ENCODE results near the gene KPNA4. TPM values are rescaled to one million over a fixed set of nuclear protein-coding genes. Genes with fewer than 3 reads are reported as not detected.

The KPNA4 gene
- polyA plus RNA-seq, 3 donors: 83.8 to 89.5 (median 86.3) TPM

DNA sequence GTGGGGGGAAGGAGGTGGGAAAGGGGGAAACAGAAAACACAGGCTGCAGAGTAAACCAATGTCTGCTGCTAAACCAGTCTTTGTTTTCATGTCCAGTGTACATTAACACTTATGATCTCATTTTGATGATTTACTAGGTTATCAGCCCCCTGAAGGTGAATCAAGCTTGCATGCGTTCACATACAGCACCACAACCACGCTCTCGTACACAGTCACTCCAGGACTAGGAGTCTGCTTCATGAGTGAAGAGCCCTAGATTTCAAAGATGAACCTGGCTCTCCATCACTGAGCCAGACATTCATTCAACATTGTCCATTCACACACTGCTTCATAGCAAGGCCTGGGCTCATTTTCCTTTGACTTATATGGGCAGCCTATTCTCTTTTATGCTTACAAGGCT is 64.0 kb downstream of the KPNA4 start:
- DNase-seq (ENCODE audit: low read depth in 3 of 3, low spot score in 2 of 3): no peak

DNA sequence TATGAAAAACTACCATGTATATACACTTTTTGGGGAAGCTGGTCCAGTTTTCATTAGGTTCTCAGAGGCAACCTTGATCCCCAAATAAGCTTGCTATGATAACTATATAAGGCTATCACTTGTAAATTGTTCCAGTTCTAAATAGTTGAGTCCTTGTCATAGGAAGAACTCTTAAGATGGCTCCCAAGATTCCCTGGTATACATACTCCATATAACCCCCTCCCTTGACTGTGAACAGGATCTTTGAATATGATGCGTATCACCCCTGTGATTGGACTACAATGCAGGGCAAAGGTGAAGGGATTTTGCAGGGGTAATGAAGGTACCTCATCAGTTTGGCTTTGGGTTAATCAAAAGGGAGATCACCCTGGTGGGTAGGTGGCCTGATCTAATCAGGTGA is 67.2 kb downstream of the KPNA4 start:
- no peak for DNase-seq (ENCODE audit: low read depth in 3 of 3, low spot score in 2 of 3)

DNA sequence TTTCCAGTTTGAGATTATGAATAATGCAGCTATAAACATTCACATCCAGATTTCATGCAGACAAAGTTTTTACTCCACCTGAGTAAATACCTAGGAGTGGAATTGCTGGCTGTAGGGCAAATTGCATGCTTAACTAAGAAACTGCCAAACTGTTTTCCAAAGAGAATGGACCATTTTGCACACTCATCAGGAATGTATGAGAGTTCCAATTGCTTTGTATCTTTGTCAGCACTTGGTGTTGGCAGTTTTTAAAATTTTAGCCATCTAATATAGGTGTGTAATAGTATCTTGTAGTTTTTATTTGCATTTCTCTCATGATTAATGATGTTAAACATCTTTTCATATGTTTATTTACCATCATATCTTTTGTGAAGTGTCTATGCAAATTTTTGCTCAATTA is 75.2 kb downstream of the KPNA4 start:
- no peak for DNase-seq (ENCODE audit: low read depth in 3 of 3, low spot score in 2 of 3)

DNA sequence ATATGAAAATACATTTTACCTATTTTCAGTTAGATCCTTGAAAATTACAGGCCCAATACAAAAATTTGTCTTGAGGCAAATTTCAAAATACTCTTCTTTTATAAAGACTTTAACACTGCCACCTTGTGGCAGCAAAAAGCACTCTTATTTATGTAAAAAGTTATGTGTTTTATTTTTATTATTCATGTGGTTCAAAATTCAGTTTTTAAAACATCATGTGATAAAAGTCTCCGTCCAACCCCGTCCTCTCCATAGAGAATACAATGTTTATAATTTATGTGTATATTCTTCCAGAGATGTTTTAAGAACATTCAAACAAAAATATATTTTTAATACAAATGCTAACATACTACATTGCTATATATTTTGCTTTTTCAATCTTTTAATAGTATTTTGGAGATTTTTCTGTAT is 78.9 kb downstream of the KPNA4 start:
- DNase-seq (ENCODE audit: low read depth in 3 of 3, low spot score in 2 of 3): no peak

DNA sequence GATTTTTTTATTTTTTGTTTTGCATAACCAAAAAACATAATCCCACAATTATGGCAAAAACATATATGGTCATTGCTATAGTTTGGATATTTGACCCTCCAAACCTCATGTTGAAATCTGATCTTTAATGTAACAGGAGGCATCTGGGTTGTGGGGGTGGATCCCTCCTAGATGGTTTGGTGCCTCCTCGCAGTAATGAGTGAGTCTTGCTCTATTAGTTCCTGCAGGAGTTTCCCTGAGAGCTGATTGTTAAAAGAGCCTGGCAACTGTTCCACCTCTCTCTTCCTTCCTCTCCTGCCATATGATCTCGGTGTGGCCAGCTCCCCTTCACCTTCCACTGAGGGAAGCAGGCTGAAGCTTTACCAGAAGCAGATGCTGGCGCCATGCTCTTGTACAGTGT is 82.6 kb downstream of the KPNA4 start:
- DNase-seq (ENCODE audit: low read depth in 3 of 3, low spot score in 2 of 3): no peak

DNA sequence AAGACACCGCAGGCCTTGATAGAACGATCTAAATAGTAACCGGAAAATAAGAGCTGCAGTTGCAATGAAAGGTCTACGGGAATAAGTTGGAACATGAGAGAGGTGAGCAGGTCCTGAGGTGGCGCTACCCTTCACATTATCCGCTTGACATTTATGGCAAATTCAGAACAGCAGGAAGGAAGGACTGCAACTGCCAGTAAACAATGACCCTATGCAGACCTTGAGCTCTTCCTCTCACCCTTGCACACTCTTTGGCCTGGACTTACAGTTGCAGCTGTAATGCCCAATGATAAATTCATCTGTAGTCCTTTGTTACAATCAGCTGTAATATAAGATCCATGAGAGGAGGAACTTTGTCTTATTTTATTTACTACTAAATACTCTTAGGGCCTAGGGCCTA is 83.5 kb downstream of the KPNA4 start:
- DNase-seq (ENCODE audit: low read depth in 3 of 3, low spot score in 2 of 3): no peak

DNA sequence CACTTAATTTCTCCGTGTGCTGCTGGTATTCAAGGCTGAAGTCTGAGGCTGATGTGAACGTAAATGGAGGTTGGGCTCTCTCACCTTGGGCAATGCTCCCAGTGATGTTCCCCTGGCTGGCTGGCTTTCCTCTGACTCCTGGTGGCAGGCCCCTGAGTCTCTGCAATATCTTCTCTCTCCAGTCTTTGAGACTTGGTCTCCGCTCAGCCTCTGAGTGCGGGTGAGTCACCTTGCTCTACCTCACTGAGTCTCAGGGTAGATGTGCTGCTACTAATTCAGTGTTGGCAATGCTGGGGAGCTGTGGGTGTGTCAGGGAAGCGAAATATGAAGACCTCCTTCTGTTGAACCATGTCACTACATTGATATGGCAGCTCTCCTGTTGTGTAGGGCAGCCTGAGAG is 84.4 kb downstream of the KPNA4 start:
- no peak for DNase-seq (ENCODE audit: low read depth in 3 of 3, low spot score in 2 of 3)

DNA sequence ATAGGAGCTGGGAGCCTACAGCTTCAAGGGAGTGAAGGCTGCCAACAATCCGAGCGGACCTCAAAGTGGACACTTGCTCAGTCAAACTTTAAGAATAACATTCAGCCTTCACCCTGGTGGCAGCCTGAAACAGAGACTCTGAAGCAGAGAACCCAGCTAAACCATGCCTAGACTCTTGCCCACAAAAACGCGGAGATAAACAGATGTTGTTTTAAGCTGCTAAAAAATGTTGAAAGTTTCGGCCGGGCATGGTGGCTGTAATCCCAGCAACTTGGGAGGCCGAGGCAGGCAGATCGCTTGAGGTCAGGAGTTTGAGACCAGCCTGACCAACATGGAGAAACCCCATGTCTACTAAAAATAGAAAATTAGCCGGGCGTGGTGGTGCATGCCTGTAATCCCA is 86.0 kb downstream of the KPNA4 start:
- no peak for DNase-seq (ENCODE audit: low read depth in 3 of 3, low spot score in 2 of 3)

DNA sequence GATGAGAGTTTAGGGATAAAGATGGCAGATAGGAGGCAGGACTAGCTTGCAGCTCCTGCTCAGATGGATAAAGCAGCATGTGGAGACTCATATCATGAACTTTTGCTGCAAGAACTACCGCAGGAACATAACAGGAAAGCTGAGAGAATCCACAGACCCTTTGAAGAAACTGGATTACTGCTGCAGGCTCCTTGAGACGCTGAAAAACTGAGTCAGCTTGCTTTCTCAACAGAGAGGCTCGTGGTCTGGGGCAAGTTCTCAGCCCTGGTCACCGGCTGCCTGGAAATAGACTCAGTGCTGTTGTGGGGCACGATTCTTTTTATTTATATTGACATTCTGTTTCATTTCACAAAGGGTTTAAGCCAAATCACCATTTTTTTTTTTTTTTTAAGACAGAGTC is 87.0 kb downstream of the KPNA4 start:
- no peak for DNase-seq (ENCODE audit: low read depth in 3 of 3, low spot score in 2 of 3)

DNA sequence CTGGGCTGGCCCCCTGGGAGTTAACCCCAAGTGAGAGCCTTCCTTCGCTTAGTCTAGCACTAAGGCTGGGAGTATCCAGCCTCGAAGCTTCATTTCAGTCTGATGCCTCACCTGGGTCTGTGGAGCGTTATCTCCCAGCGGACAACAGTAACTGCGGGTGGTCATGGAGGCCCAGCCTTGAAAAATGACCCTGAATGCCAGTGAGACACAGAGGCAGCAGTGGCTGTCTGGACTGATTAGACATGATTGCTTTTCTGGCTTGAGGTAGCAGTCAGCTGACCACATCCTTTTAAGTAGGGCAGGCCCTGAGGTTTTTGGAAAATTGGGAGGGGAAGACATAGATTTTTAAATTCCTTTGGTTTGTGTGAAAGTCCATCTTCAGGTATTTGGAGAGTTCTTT is 87.6 kb downstream of the KPNA4 start:
- DNase-seq (ENCODE audit: low read depth in 3 of 3, low spot score in 2 of 3): no peak

DNA sequence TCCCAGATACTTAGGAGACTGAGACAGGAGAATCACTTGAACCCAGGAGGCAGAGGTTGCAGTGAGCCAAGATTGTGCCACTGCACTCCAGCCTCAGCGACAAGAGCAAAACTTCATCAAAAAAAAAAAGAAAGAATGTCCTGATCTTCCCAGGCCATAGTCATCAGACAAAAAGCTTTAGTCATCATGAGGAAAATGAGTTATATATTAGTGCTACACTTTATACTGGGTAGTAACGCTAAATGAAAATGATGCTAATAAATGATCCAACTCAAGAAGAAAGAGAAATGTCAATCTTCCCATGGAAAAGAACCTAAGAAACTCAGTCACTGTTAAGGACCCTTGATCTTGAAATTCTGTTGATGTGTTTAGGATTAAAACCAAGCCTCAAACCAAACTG is 89.5 kb downstream of the KPNA4 start:
- no peak for DNase-seq (ENCODE audit: low read depth in 3 of 3, low spot score in 2 of 3)

DNA sequence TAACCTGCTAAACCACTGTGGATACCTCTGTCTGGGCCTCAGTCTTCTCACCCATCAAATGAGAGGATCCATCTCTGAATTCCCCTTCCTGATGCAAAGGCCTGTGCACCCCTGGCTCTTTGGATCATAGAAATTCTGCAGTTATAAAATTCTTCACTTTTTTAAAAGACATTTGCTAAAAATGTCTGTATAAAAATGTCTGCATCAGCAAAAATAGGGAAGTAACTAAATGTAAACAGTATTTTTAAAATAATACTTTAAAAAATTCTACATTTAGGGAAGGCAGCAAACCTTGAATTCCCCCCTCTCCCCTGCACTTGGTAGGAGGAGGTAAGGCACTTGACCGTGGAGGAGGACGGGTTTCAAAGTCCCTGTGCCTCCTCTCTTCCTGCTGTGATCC is 90.2 kb downstream of the KPNA4 start:
- DNase-seq (ENCODE audit: low read depth in 3 of 3, low spot score in 2 of 3): no peak

DNA sequence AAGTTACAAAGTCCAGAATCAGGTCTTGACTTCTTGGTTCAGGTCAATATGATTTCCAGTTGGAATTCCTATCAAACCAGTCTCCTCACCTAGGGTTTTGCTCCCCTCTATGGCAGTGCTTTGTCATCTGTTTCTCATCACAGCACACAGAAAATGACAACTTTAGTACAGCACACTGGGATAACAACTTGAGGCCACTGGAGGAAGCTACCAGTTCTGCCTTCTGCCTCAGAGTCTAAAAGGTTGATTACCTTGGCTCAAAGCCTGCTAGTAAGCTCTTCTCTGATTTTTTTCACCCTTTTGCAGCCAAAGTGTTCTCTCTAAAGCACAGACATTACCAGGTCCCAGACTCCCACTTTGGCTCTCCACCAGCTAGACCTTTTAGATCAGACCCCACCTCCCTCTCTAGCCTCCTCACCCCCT is 90.9 kb downstream of the KPNA4 start:
- DNase-seq (ENCODE audit: low read depth in 3 of 3, low spot score in 2 of 3): no peak

DNA sequence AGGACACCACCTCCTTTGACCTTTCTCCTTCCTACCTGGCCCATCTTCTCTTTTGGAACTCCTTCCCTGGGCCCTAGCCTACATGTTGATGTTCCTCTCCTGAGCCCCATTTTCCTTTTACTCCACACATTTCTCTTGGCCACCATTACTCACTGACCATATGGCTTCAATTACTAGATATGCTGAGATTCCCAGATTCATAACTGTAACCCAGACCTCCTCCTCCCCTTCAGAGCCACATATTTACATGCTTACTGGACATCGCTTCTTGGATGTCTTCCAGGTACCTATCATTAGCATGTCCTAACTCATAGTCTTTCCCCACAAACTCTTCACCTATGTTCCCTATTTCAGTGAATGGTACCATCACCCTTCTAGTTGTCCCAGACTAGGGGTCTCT is 91.4 kb downstream of the KPNA4 start:
- no peak for DNase-seq (ENCODE audit: low read depth in 3 of 3, low spot score in 2 of 3)

DNA sequence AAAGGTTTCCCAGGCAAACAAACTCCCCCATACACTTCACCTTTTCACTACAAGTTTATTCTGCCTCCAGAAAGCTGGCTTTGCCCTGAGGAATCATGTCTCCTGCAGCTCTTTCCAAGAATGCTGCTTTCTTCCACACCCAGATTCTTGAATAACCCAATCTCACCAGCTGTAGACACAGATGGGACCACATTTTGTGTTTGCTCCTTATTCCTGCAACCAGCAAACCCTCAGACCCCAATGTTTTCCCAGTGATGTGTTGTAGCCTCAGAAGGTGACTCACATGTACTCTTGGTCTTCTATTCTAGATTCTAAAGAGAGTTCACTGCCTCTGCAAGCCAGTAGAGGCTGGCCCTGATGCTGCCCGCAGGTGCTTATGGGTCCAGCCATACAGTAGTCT is 92.2 kb downstream of the KPNA4 start:
- DNase-seq (ENCODE audit: low read depth in 3 of 3, low spot score in 2 of 3): no peak

DNA sequence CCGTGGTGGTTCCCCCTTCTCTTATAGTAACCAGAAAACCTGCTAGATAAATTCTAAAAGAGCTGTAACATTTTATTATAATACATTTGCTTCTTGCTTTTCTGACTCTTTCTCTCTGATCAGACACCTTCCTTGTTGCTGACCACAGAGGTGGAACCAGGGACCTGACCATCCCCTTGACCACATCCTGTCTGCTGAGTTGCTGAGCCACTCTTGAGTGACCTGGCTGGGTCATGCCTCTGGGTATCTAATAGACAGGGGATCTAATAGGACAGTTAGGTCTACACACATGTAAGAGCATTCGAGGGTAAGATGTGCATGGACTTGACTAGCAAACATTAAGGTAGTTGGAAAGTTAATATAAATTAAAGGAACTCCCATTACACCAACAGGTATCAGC is 93.0 kb downstream of the KPNA4 start:
- DNase-seq (ENCODE audit: low read depth in 3 of 3, low spot score in 2 of 3): no peak

DNA sequence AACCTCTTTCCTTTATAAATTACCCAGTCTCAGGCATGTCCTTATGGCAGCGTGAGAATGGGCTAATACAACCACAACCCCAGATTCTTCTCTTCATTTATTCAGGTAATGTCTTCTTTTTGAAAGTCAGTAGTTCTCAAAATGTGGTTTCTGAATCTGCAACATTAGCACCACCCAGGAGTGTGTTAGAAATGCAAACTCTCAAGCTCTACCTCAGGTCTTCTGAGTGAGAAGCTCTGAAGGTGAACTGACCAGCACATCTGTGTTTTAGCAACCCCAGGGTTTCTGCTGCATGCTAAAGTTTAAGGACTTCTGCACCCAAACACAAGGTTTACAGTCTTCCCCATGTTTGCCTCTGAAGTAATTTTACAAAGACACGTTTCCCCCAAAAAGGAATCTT is 93.5 kb downstream of the KPNA4 start:
- DNase-seq (ENCODE audit: low read depth in 3 of 3, low spot score in 2 of 3): no peak

DNA sequence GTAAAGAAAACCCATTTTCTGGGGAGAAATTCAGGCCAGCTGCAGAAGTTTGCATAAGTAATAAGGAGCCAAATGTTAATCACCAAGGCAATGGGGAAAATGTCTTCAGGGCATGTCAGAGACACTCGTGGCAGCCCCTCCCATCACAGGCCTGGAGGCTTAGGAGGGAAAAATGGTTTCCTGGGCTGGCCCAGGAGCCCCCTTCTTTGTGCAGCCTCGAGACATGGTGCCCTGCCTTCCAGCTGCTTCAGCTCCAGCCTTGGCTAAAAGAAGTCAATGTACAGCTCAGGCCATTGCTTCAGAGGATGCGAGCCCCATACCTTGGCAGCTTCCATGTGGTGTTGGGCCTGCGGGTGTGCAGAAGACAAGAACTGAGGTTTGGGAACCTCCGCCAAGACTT is 95.2 kb downstream of the KPNA4 start:
- no peak for DNase-seq (ENCODE audit: low read depth in 3 of 3, low spot score in 2 of 3)

DNA sequence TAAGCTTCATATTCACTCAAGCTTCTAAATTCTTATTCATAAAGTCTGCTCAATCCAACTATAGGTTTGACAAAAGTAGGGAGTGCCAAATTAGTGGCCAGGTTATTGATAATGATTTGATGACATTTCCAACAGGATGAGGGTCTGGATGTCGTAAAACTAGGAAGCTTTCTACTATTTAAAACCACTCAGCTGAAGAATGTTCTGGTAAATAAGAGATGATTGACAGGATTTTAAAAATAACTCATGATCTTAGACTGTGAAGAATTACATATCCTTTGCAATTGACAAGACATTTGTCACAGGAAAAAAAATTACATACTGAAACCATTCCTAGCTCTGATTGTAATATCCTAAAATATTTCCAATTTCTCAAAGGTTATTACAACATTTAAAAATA is 100.4 kb downstream of the KPNA4 start:
- DNase-seq (ENCODE audit: low read depth in 3 of 3, low spot score in 2 of 3): no peak

DNA sequence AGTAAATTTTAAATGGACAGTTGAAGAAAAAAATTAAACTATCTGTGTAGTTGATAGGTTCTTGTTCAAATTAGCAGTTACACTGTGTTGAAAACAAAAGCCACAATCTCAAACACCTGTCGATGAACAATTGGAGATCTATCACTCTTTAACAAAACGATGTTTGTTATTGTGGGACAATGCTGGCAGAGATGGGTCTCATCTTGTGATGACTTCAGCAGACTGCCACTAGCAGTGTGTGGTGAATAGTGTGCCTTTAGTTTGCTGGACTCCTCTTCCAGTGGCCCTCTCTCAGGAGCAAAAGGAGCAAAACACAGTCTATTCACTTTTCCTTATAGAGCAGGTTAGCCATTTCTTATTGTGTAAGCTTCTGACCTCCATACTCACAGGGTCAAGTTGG is 101.0 kb downstream of the KPNA4 start:
- DNase-seq (ENCODE audit: low read depth in 3 of 3, low spot score in 2 of 3): no peak

DNA sequence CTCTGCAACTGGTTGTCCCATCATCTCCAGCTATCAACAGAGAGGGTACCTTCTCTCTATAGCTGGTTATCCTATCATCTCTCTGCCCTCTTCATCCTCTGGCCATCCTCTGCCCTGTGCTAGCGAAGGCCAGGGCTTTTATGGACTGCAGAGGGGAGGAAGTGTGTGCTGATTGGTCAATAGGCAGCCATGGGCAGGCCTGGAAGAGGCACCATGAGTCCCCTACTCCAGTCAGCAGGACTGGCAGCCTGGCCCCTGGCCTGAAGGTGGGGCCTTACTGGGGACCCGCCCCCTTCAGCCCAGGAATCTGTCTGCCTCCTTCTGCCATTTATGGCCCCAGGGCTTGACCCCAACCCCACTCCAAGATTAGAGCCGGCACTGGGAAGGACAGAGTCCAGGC is 105.3 kb downstream of the KPNA4 start:
- no peak for DNase-seq (ENCODE audit: low read depth in 3 of 3, low spot score in 2 of 3)

DNA sequence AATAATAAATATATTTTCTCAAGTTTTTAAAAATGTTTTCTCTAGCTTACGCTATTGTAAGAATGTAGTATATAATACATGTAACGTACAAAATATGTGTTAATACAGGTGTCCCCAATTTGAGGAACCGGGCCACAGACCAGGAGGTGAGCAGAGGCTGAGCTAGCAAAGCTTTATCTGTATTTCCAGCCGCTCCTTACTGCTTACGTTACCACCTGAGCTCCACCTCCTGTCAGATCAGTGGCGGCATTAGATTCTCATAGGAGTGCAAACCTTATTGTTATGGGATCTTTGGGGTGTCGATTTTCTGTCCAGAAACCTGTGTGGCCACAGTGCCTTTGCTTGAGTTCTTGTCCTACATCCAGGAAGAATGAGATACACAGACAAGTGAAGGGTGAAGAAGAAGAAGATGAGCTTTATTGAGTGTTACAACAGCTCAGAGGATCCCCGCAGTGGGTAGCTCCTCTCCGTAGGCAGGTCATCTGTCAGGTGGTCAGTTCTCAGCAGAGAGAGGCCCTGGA is 105.9 kb downstream of the KPNA4 start:
- no peak for DNase-seq (ENCODE audit: low read depth in 3 of 3, low spot score in 2 of 3)

DNA sequence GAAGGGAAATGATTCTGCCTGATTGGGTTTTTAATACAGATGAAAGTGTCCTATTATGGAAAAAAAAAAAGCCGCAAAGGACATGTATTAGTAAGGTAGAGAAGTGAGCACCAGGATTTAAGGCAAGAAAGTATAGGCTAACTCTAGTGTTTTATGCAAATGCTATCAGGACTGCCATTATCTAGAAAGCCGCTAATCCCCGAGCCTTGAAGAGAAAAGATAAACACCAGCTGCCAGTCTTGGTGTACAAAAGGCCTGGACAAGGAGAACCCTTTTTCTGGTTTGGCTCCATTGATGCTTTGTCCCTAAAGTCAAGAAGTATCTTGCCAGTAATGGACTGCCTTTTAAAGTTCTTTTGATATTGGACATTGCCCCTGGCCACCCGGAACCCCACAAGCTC is 107.2 kb downstream of the KPNA4 start:
- no peak for DNase-seq (ENCODE audit: low read depth in 3 of 3, low spot score in 2 of 3)

DNA sequence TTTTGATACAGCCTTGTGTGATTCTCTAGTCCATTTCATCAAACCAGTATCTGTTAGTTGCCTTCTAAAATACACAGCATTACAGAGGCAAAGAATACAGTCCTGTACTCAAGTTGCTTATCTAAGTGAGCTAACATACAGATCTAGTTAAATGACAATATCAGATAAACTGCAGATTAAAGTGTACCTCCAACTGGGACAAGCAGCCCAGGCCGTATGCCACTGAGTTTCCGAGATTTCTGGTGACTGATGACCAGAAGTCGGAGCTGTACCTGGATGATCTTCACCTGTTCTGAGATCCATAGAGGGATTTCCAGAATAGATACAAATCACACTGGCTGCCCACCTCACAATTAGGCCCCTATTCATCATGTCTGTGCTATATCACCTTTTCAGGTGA is 109.5 kb downstream of the KPNA4 start:
- DNase-seq (ENCODE audit: low read depth in 3 of 3, low spot score in 2 of 3): no peak

Measured in right renal cortex interstitium (tissue), 3 donors.